ENCODE results near the gene DVL3.

The DVL3 gene

GRCh38 chr3:184192889-184193288 lies 37.7 kb downstream of the DVL3 start:
- H3K36me3 ChIP-seq (replicated peaks; ENCODE audit: insufficient read depth, low read length), result peaks cover 32% of the 10 kb centered on the region
- H4K20me1 ChIP-seq (ENCODE audit: insufficient read depth, low read length), result no peaks in the 10 kb centered on the region
- no peak for DNase-seq
- H3K9ac ChIP-seq (ENCODE audit: low read length), result no peak overlapping the region
- H3K9me2 ChIP-seq (replicated peaks; ENCODE audit: insufficient read depth, low read length), result no peaks in the 10 kb centered on the region
- no peak overlapping the region for H3K4me3 ChIP-seq (ENCODE audit: low read length)
- no peaks in the 10 kb centered on the region for H3K4me1 ChIP-seq (ENCODE audit: low read length)
- no peak overlapping the region for H2AFZ ChIP-seq (ENCODE audit: low read length)
- H3K79me2 ChIP-seq (ENCODE audit: low read length), result peaks cover 27% of the 10 kb centered on the region
- no peaks in the 10 kb centered on the region for H3K9me3 ChIP-seq (replicated peaks; ENCODE audit: insufficient read depth, low read length)
- no peak overlapping the region for H3K27ac ChIP-seq (ENCODE audit: low read length)
- H3F3A ChIP-seq (ENCODE audit: insufficient read depth, low read length), result no peaks in the 10 kb centered on the region
- H3K27me3 ChIP-seq (replicated peaks; ENCODE audit: insufficient read depth, low read length), result no peaks in the 10 kb centered on the region
- no peak overlapping the region for H3K4me2 ChIP-seq (ENCODE audit: low read depth, low read length)
- TF ChIP-seq CTCF (IDR thresholded peaks at IDR 0.05; ENCODE audit: low read length) (no peak), EZH2phosphoT487 (IDR thresholded peaks at IDR 0.05; ENCODE audit: low read length) (no peak), EZH2 (optimal IDR thresholded peaks at IDR 0.05; ENCODE audit: low read depth, low read length) (no peak)

DNA sequence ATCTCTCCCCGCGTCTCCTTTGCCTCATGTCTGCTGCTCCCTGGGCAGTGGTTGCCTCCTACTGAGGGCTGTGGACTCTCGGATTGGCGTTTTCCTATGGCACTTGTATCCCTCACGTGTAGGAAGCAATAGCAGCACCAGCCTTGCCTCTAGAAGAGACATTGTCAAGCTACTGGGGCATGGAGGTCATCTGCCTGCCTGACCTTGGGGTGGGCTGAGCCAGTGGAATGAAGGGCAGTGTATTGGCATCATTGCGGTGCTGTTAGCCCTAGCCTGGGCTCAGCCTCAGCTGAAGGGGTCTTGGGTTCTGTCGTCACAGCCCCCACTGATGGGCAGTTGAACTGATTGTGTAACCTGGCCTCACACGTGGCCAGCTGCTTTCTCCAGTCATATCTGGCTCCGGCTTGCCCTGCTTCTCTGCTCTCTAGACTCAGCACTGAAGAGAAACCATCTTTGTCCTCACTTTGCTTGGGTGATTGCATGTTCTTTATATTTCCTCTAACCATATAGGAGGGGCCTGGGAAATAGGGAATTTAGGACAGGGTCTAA lies 38.9 kb downstream of the DVL3 start:
- no peak overlapping the region for H3K9ac ChIP-seq (ENCODE audit: low read length)
- no peaks in the 10 kb centered on the region for H3K4me1 ChIP-seq (ENCODE audit: low read length)
- H3K79me2 ChIP-seq (ENCODE audit: low read length), result peaks cover 16% of the 10 kb centered on the region
- H3K9me2 ChIP-seq (replicated peaks; ENCODE audit: insufficient read depth, low read length), result no peaks in the 10 kb centered on the region
- TF ChIP-seq CTCF (IDR thresholded peaks at IDR 0.05; ENCODE audit: low read length) (no peak), EZH2 (optimal IDR thresholded peaks at IDR 0.05; ENCODE audit: low read depth, low read length) (no peak), EZH2phosphoT487 (IDR thresholded peaks at IDR 0.05; ENCODE audit: low read length) (no peak)
- peaks cover 26% of the 10 kb centered on the region for H3K36me3 ChIP-seq (replicated peaks; ENCODE audit: insufficient read depth, low read length)
- H3K27ac ChIP-seq (ENCODE audit: low read length), result no peak overlapping the region
- H3K4me2 ChIP-seq (ENCODE audit: low read depth, low read length), result no peak overlapping the region
- no peak for DNase-seq
- no peaks in the 10 kb centered on the region for H4K20me1 ChIP-seq (ENCODE audit: insufficient read depth, low read length)
- H2AFZ ChIP-seq (ENCODE audit: low read length), result no peak overlapping the region
- H3K4me3 ChIP-seq (ENCODE audit: low read length), result no peak overlapping the region
- H3K9me3 ChIP-seq (replicated peaks; ENCODE audit: insufficient read depth, low read length), result no peaks in the 10 kb centered on the region
- no peaks in the 10 kb centered on the region for H3F3A ChIP-seq (ENCODE audit: insufficient read depth, low read length)
- no peaks in the 10 kb centered on the region for H3K27me3 ChIP-seq (replicated peaks; ENCODE audit: insufficient read depth, low read length)

- Histone ChIP-seq H4K20me1 (ENCODE audit: insufficient read depth, low read length) (no peaks in the 10 kb centered on the region), H3K27me3 (replicated peaks; ENCODE audit: insufficient read depth, low read length) (no peaks in the 10 kb centered on the region)
Observed at GRCh38 chr3:184196536-184196935, 41.4 kb downstream of the DVL3 start.

GRCh38 chr3:184198509-184198908 lies 43.3 kb downstream of the DVL3 start:
- TF ChIP-seq EZH2 (optimal IDR thresholded peaks at IDR 0.05; ENCODE audit: low read depth, low read length) (no peak), EZH2phosphoT487 (IDR thresholded peaks at IDR 0.05; ENCODE audit: low read length) (no peak), CTCF (IDR thresholded peaks at IDR 0.05; ENCODE audit: low read length) (no peak)
- no peak overlapping the region for H2AFZ ChIP-seq (ENCODE audit: low read length)
- H3K27me3 ChIP-seq (replicated peaks; ENCODE audit: insufficient read depth, low read length), result no peaks in the 10 kb centered on the region
- no peaks in the 10 kb centered on the region for H4K20me1 ChIP-seq (ENCODE audit: insufficient read depth, low read length)
- H3K36me3 ChIP-seq (replicated peaks; ENCODE audit: insufficient read depth, low read length), result 0 out of 2 replicates have a peak, but pooled peaks cover under 1% of the 10 kb centered on the region
- H3K79me2 ChIP-seq (ENCODE audit: low read length), result no peaks in the 10 kb centered on the region
- no peak overlapping the region for H3K4me3 ChIP-seq (ENCODE audit: low read length)
- H3K9me2 ChIP-seq (replicated peaks; ENCODE audit: insufficient read depth, low read length), result no peaks in the 10 kb centered on the region
- H3K9ac ChIP-seq (ENCODE audit: low read length), result no peak overlapping the region
- no peaks in the 10 kb centered on the region for H3F3A ChIP-seq (ENCODE audit: insufficient read depth, low read length)
- H3K9me3 ChIP-seq (replicated peaks; ENCODE audit: insufficient read depth, low read length), result no peaks in the 10 kb centered on the region
- no peak overlapping the region for H3K27ac ChIP-seq (ENCODE audit: low read length)
- H3K4me1 ChIP-seq (ENCODE audit: low read length), result no peaks in the 10 kb centered on the region
- H3K4me2 ChIP-seq (ENCODE audit: low read depth, low read length), result no peak overlapping the region
- DNase-seq, result no peak

More at GRCh38 chr3:184196536-184196935, 41.4 kb downstream of the DVL3 start:
- H3K36me3 ChIP-seq (replicated peaks; ENCODE audit: insufficient read depth, low read length), result peaks cover 15% of the 10 kb centered on the region; the same call in 1 of the 2 replicates
- no peaks in the 10 kb centered on the region for H3K79me2 ChIP-seq (ENCODE audit: low read length)
- no peak overlapping the region for H3K27ac ChIP-seq (ENCODE audit: low read length)
- H3K4me3 ChIP-seq (ENCODE audit: low read length), result no peak overlapping the region
- H3K9me3 ChIP-seq (replicated peaks; ENCODE audit: insufficient read depth, low read length), result no peaks in the 10 kb centered on the region
- H3F3A ChIP-seq (ENCODE audit: insufficient read depth, low read length), result no peaks in the 10 kb centered on the region
- DNase-seq, result no peak
- no peak overlapping the region for H2AFZ ChIP-seq (ENCODE audit: low read length)
- TF ChIP-seq EZH2 (optimal IDR thresholded peaks at IDR 0.05; ENCODE audit: low read depth, low read length), result no peak
- H3K4me2 ChIP-seq (ENCODE audit: low read depth, low read length), result no peak overlapping the region
- H3K9ac ChIP-seq (ENCODE audit: low read length), result no peak overlapping the region
- no peaks in the 10 kb centered on the region for H3K4me1 ChIP-seq (ENCODE audit: low read length)
- no peaks in the 10 kb centered on the region for H3K9me2 ChIP-seq (replicated peaks; ENCODE audit: insufficient read depth, low read length)

Data from MM.1S (cell line).